Measurements from ENCODE around the gene SLC38A2.
"Not testable (repeated sequence)": the region's sequence is repeated elsewhere in the genome, so short reads cannot be mapped to it uniquely, and the experiment has no call there.

SLC38A2 gene

DNA sequence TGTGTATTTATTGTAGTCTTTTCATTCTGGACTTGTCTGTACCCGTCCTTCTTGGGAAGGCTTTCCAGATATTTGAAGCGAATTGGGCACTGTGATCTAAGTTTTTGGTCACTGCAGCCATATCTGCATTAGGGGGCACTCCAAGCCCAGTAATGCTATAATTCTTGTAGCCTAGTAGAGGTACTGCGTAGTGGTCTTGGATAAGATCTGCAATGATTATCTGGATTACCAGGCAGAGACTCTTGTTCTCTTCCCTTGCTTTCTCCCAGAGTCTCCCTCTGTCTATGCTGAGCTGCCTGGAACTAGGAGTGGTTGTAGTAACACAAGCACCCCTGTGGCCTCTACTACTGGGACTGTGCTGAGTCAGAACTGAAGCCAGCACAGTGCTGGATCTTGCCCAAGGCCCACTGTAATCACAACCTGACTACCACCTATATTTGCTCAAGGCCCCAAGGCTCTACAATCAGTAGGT is 30.0 kb downstream of the SLC38A2 start:
- H3K27ac ChIP-seq = no peak overlapping the region

DNA sequence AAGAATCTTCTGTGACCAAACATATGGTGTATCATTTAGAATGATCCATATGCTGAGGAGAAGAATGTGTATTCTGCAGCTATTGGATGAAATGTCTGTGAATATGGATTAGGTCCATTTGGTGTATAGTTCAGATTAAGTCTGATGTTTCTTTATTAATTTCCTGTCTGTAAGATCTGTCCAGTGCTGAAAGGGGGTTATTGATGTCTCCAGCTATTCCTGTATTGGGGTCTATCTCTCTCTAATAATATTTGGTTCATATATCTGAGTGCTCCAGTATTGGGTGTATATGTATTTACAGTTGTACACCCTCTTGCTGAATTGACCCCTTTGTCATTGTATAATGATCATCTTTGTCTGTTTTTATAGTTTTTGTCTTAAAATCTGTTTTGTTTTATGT is 33.5 kb downstream of the SLC38A2 start:
- no peaks in the 10 kb centered on the region for H3K9me3 ChIP-seq
- no peak overlapping the region for H3K4me3 ChIP-seq (ENCODE audit: low read depth in 1 of 2, low read length in 1 of 2)
- TF ChIP-seq, protein P1, sequence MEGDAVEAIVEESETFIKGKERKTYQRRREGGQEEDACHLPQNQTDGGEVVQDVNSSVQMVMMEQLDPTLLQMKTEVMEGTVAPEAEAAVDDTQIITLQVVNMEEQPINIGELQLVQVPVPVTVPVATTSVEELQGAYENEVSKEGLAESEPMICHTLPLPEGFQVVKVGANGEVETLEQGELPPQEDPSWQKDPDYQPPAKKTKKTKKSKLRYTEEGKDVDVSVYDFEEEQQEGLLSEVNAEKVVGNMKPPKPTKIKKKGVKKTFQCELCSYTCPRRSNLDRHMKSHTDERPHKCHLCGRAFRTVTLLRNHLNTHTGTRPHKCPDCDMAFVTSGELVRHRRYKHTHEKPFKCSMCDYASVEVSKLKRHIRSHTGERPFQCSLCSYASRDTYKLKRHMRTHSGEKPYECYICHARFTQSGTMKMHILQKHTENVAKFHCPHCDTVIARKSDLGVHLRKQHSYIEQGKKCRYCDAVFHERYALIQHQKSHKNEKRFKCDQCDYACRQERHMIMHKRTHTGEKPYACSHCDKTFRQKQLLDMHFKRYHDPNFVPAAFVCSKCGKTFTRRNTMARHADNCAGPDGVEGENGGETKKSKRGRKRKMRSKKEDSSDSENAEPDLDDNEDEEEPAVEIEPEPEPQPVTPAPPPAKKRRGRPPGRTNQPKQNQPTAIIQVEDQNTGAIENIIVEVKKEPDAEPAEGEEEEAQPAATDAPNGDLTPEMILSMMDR (IDR thresholded peaks at IDR 0.05) = no peak

More for the DNA sequence above, 30.0 kb downstream of the SLC38A2 start:
- no peaks in the 10 kb centered on the region for H3K9me3 ChIP-seq
- H3K4me3 ChIP-seq (ENCODE audit: low read depth in 1 of 2, low read length in 1 of 2) = no peak overlapping the region
- H3K27me3 ChIP-seq = no peaks in the 10 kb centered on the region
- TF ChIP-seq, protein P1 (IDR thresholded peaks at IDR 0.05) = no peak
- H3K4me1 ChIP-seq (ENCODE audit: control insufficient read depth in 1 of 2, insufficient read depth in 1 of 2, low read depth in 1 of 2, low read length in 1 of 2) = no peaks in the 10 kb centered on the region
- no peaks in the 10 kb centered on the region for H3K36me3 ChIP-seq

DNA sequence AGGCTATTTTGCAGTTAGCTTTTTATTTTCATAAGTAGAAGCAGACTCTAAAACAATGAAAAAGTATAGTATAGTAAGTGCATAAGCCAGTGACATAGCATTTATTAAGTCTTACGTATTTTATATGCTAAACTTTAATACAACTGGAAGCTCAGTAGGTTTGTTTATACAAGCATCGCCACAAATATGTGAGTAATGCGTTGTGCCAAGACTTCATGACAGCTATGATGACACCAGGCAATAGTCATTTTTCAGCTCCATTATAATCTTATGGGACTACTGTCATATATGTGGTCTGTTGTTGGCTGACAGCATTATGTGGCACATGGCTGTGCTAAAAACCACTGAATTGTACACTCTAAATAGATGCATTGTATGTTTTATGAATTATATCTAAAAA is 40.3 kb downstream of the SLC38A2 start:
- Histone ChIP-seq H3K4me1 (ENCODE audit: control insufficient read depth in 1 of 2, insufficient read depth in 1 of 2, low read depth in 1 of 2, low read length in 1 of 2) (no peaks in the 10 kb centered on the region), H3K4me3 (ENCODE audit: low read depth in 1 of 2, low read length in 1 of 2) (no peak overlapping the region), H3K36me3 (no peaks in the 10 kb centered on the region), H3K9me3 (no peaks in the 10 kb centered on the region), H3K27ac (no peak overlapping the region), H3K27me3 (no peaks in the 10 kb centered on the region)
- TF ChIP-seq, protein P1 (IDR thresholded peaks at IDR 0.05) = no peak

More for the DNA sequence above, 33.5 kb downstream of the SLC38A2 start:
- Histone ChIP-seq H3K4me1 (ENCODE audit: control insufficient read depth in 1 of 2, insufficient read depth in 1 of 2, low read depth in 1 of 2, low read length in 1 of 2) (no peaks in the 10 kb centered on the region), H3K27me3 (no peaks in the 10 kb centered on the region), H3K36me3 (no peaks in the 10 kb centered on the region), H3K27ac (no peak overlapping the region)

DNA sequence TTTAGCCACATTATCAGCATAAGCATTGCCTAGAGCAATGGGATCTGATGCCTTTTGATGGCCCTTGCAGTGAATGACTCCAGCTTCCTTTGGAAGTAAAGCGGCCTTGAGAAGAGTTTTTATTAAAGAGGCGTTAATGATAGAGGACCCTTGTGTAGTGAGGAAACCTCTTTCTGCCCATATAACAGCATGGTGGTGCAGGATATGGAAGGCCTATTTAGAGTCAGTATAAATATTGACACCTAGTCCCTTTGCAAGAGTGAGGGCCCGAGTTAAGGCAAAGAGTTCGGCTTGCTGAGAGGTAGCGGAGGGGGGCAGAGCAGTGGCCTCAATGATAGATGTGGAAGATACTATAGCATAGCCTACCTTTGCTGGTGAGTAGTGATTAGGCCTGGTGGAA is 47.5 kb downstream of the SLC38A2 start:
- H3K36me3 ChIP-seq; H3K4me1 ChIP-seq (ENCODE audit: control insufficient read depth in 1 of 2, insufficient read depth in 1 of 2, low read depth in 1 of 2, low read length in 1 of 2); H3K27me3 ChIP-seq; H3K4me3 ChIP-seq (ENCODE audit: low read depth in 1 of 2, low read length in 1 of 2); H3K27ac ChIP-seq; H3K9me3 ChIP-seq: not testable (repeated sequence)

DNA sequence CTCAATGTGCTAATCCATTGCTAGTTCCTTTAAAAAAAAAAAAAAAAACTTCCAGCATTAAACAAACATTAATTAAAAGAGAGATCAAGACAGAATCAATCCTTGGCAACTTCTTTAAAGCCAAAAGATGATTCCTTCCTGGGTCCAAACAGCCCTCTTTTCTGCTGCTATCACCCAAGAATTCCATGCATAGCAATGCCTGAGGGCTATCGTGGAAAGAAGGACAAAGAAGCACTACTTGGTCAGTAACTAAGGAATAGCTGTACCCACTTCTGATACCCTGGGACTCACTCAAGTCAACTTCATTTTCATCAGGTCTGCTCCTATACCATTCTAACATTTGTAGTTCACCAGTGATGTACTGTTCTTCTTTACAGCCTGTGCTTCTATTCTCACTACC is 51.8 kb downstream of the SLC38A2 start:
- Histone ChIP-seq H3K4me3 (ENCODE audit: low read depth in 1 of 2, low read length in 1 of 2) (no peak overlapping the region), H3K27ac (no peak overlapping the region), H3K9me3 (no peaks in the 10 kb centered on the region), H3K27me3 (no peaks in the 10 kb centered on the region), H3K4me1 (ENCODE audit: control insufficient read depth in 1 of 2, insufficient read depth in 1 of 2, low read depth in 1 of 2, low read length in 1 of 2) (no peaks in the 10 kb centered on the region), H3K36me3 (no peaks in the 10 kb centered on the region)
- TF ChIP-seq, protein P1 (IDR thresholded peaks at IDR 0.05) = no peak

DNA sequence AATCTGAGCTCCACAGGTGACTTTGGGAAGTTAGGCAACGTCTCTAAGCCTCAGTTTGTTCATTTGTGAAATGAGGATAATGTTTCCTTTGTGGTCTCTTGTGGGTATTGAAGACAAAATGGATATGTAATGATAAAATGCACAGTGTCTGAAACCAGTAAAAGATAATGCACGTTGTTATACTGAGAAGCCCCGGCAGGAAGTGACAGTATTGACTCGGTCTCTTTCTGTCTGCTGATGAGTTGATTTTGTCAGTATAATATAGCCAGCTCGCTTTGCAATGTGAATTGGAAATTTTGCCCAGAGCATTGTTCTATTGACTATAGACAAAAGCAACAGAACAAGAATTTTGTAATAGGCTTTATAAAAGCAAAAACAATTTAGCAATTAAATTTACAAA is 54.5 kb downstream of the SLC38A2 start:
- H3K27me3 ChIP-seq = no peaks in the 10 kb centered on the region
- H3K4me1 ChIP-seq (ENCODE audit: control insufficient read depth in 1 of 2, insufficient read depth in 1 of 2, low read depth in 1 of 2, low read length in 1 of 2) = no peaks in the 10 kb centered on the region
- H3K27ac ChIP-seq = no peak overlapping the region
- H3K4me3 ChIP-seq (ENCODE audit: low read depth in 1 of 2, low read length in 1 of 2) = no peak overlapping the region
- no peaks in the 10 kb centered on the region for H3K9me3 ChIP-seq
- TF ChIP-seq, protein P1 (IDR thresholded peaks at IDR 0.05) = no peak
- H3K36me3 ChIP-seq = no peaks in the 10 kb centered on the region
